MCF 10A (cell line): ENCODE measurements around the gene OR2W1. TPM values are rescaled to one million over a fixed set of nuclear protein-coding genes. Genes with fewer than 3 reads are reported as not detected.
A peak's percentile ranks its signal among the peaks of the same experiment; 100 is the strongest.

Experiments
- BruUV-seq: library from RNA; stranded (reverse); fragments of 400-500 nt; replicated peaks from 2 replicates; lab custom pipeline; 2021; lab: Mats Ljungman, UMichigan
- CTCF ChIA-PET: fragments of 300-600 bp; sonication (Branson Sonifier 250); formaldehyde crosslinking; extraction: SDS; loops from one replicate; lab custom pipeline; 2021; ENCODE audit warnings: antibody characterized with exemption, inconsistent platforms; lab: Yijun Ruan, JAX
- POLR2A ChIA-PET: fragments of 300-600, 350-650 bp; sonication (Branson Sonifier 250); formaldehyde crosslinking; extraction: SDS; loops from one replicate; lab custom pipeline; 2020; ENCODE audit warnings: antibody characterized with exemption, inconsistent platforms; lab: Yijun Ruan, JAX
- DNase-seq: peaks from one replicate; pipeline ENCODE4 v3.0.0-alpha.2; 2018; ENCODE audit not compliant: unreplicated experiment
- H3K27ac Mint-ChIP-seq: one replicate; pipeline ENCODE4 v1.8.0; 2022; ENCODE audit warnings: mild to moderate bottlenecking, low read depth, mixed read lengths; ENCODE audit not compliant: unreplicated experiment
- H3K27me3 Mint-ChIP-seq: one replicate; pipeline ENCODE4 v1.8.0; 2022; ENCODE audit warnings: mixed read lengths; ENCODE audit not compliant: insufficient read depth, unreplicated experiment
- H3K36me3 Mint-ChIP-seq: one replicate; pipeline ENCODE4 v1.8.0; 2022; ENCODE audit warnings: mild to moderate bottlenecking, moderate library complexity, mixed read lengths; ENCODE audit not compliant: insufficient read depth, unreplicated experiment
- H3K4me1 Mint-ChIP-seq: one replicate; pipeline ENCODE4 v1.8.0; 2022; ENCODE audit warnings: mixed read lengths; ENCODE audit not compliant: insufficient read depth, unreplicated experiment
- H3K4me3 Mint-ChIP-seq: one replicate; pipeline ENCODE4 v1.8.0; 2022; ENCODE audit warnings: mild to moderate bottlenecking, moderate library complexity, mixed read lengths; ENCODE audit not compliant: unreplicated experiment
- H3K9me3 Mint-ChIP-seq: one replicate; pipeline ENCODE4 v1.8.0; 2022; ENCODE audit warnings: mixed read lengths; ENCODE audit not compliant: unreplicated experiment
- intact Hi-C: fragments of 100-400 bp; cut with micrococcal nuclease; formaldehyde crosslinking; loops from 2 replicates; pipeline ENCODE4 v1.14.1; 2022
- total RNA-seq: library from RNA; stranded (reverse); gene quantifications from 2 replicates; pipeline ENCODE4 v1.2.3, GENCODE V29; 2022
- TF ChIP-seq, protein P1 (sequence below): fragments of 200-600 bp; IDR thresholded peaks from one replicate; pipeline ENCODE4 v1.8.0; 2022; ENCODE audit warnings: antibody characterized with exemption, mild to moderate bottlenecking; ENCODE audit not compliant: unreplicated experiment

The OR2W1 gene
- total RNA-seq, 1 experiment from 2014 or later: not detected

DNA sequence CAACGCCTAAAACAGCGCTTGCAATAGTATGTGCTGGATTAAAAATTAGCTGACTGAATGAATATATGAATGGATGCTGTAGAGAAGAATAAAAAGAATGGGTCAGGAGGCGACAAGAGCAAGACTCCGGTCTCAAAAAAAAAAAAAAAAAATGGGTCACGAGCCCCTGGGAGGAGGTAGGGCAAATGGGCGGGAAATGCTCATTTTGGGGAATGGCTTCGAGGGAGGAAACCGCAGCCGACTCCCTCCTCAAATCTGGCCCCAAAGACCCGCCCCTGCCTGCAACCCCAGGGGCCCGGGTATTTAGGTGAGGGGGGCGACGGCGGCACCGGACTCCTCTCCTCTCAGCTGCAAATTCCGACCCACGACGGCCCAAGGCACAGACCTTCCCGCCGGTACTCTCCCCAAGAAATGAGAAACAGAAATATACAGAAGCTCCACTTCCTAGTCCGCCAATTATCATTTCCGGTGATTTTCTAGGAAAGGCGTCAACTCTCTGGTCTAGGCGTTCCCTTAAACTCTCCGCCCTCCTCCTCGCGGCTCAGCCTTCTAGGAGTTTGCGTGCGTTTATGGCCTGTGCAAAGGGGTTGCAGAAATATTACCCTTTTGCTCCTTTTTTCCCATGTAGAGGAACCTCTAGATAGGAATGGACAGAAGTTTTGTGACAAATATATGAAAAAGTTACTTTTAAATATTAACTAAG lies 39.6 kb downstream of the OR2W1 start, which contains the start of gene ZNF311:
ZNF311 (minus strand) TSS at position 133 of the 703 bp plus-strand sequence. CDS start 1,361 bp downstream, outside the sequence.
- peaks cover 18% of the 10 kb centered on the region for H3K4me1 Mint-ChIP-seq
- peak within 1 kb of the TSS; percentile 91 for H3K4me3 Mint-ChIP-seq
- H3K36me3 Mint-ChIP-seq: peaks cover 13% of the 10 kb centered on the region
- TF ChIP-seq, protein P1, sequence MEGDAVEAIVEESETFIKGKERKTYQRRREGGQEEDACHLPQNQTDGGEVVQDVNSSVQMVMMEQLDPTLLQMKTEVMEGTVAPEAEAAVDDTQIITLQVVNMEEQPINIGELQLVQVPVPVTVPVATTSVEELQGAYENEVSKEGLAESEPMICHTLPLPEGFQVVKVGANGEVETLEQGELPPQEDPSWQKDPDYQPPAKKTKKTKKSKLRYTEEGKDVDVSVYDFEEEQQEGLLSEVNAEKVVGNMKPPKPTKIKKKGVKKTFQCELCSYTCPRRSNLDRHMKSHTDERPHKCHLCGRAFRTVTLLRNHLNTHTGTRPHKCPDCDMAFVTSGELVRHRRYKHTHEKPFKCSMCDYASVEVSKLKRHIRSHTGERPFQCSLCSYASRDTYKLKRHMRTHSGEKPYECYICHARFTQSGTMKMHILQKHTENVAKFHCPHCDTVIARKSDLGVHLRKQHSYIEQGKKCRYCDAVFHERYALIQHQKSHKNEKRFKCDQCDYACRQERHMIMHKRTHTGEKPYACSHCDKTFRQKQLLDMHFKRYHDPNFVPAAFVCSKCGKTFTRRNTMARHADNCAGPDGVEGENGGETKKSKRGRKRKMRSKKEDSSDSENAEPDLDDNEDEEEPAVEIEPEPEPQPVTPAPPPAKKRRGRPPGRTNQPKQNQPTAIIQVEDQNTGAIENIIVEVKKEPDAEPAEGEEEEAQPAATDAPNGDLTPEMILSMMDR: no peak
- CTCF ChIA-PET: interaction anchor here (0.6 to 1.1 kb wide), 4 partner anchors 9 to 159 kb away, joined by 4 to 5 read pairs (median 4); no protein-coding TSS in a partner anchor
- intact Hi-C loops: no loop called here
- peak; percentile 79 for DNase-seq
- H3K27me3 Mint-ChIP-seq: no peaks in the 10 kb centered on the region
- H3K9me3 Mint-ChIP-seq: no peaks in the 10 kb centered on the region
- peak within 1 kb of the TSS; percentile 65 for H3K27ac Mint-ChIP-seq
- BruUV-seq: TSS peak; percentile 92
- POLR2A ChIA-PET: interaction anchor here (0.6 to 2.3 kb wide), 6 partner anchors 21 to 563 kb away, joined by 3 to 15 read pairs (median 4); partner anchors contain the start of gene TRIM27

DNA sequence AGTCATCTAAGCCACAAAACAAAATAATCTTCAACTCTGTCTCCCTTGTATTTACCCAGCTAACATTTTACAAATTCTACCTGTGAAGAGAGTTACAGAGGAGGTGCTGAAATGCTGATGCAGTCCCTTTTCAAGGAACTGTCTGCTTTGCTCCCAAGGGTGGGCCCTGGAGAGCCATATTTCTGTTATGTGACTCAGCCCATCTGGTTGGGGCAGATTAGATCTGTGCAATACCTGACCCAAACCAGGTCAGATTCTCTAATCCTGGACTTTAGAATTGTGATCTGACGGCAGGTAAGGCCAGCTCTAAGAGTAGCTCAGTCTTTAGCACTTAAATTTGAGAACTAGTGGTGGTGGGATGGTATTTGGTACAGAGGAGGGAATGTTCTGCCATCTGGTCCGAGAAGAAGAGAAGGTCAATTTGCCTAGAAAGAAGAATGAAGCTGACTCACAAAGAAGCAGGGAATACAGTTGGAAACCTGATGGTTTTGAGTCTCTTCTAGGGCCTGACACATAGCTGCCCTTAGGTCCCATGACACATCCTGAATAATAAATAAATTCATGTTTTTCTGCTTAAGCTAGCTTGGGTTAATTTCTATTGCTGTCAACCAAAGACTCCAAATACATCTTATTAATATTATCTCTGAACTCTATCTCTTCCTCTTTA lies 48.0 kb downstream of the OR2W1 start:
- BruUV-seq: no TSS peak

DNA sequence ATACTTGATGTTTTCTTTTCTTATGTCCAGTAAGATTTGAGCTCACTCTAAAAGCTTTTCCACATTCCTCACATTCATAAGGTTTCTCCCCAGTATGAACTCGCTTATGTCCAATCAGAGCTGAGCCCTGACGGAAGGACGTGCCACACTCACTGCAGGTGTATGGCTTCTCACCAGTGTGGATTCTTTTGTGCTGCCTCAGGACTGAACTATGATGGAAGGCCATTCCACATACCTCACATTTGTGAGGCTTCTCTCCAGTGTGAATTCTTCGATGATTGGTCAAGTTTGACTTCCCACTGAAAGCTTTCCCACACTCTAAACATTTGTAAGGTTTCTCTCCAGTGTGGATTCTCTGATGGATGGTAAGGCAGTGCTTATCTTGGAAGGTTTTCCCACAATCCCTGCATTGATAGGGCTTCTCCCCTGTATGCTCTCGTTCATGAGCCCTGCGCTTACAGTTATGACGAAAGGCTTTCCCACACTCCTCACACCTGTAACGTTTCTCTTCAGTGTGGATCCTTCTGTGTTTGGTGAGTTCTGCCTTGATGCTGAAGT lies 49.8 kb downstream of the OR2W1 start:
- H3K27ac Mint-ChIP-seq: no peak overlapping the region

More for the DNA sequence above, 48.0 kb downstream of the OR2W1 start:
- Mint-ChIP-seq H3K4me3 (no peak overlapping the region), H3K27me3 (no peaks in the 10 kb centered on the region), H3K36me3 (peaks cover 16% of the 10 kb centered on the region), H3K9me3 (no peaks in the 10 kb centered on the region), H3K4me1 (no peaks in the 10 kb centered on the region), H3K27ac (no peak overlapping the region)
- TF ChIP-seq, protein P1: no peak
- intact Hi-C loops: no loop called here
- no peak for DNase-seq
- ChIA-PET POLR2A (interaction anchor here (0.6 to 1.4 kb wide), 4 partner anchors 12 to 420 kb away, joined by 3 to 7 read pairs (median 4); no protein-coding TSS in a partner anchor), CTCF (interaction anchor here (0.7 to 1.9 kb wide), 5 partner anchors 8 to 177 kb away, joined by 3 to 6 read pairs (median 3); partner anchors contain the start of gene ZNF311)

More for the DNA sequence above, 49.8 kb downstream of the OR2W1 start:
- Mint-ChIP-seq H3K9me3 (no peaks in the 10 kb centered on the region), H3K4me1 (no peaks in the 10 kb centered on the region), H3K36me3 (peaks cover 11% of the 10 kb centered on the region), H3K4me3 (no peak overlapping the region), H3K27me3 (no peaks in the 10 kb centered on the region)
- POLR2A ChIA-PET: no interaction called here
- TF ChIP-seq, protein P1: no peak
- no TSS peak for BruUV-seq
- intact Hi-C loops: no loop called here
- DNase-seq: no peak
- CTCF ChIA-PET: interaction anchor here (1.9 kb wide), 1 partner anchor 157 kb away, joined by 6 read pairs; no protein-coding TSS in a partner anchor

Other genes starting within 250 kb of the OR2W1 start
- gene TRIM27, start 121.2 kb downstream of the OR2W1 start, total RNA-seq: 68.8 and 68.9 TPM in 2 replicates
- 3.6 and 5.0 TPM in 2 replicates for gene ZNF311, start 39.9 kb downstream of the OR2W1 start, total RNA-seq
- gene OR2B3, start 42.1 kb upstream of the OR2W1 start, total RNA-seq: not detected in 2 replicates
- gene OR2J1, start 54.3 kb upstream of the OR2W1 start, total RNA-seq: not detected in 2 replicates
- gene OR2J3, start 62.9 kb upstream of the OR2W1 start, total RNA-seq: not detected in 2 replicates
- gene OR2J2, start 125.7 kb upstream of the OR2W1 start, total RNA-seq: not detected in 2 replicates